Activated CD4-positive, alpha-beta T cell treated with anti-CD3 and anti-CD28 coated beads for 36 hours (primary cell): Measurements from ENCODE around the gene PIAS2. TPM values are rescaled to one million over a fixed set of nuclear protein-coding genes. Genes with fewer than 3 reads are reported as not detected.
A peak's percentile ranks its signal among the peaks of the same experiment; 100 is the strongest.

Source experiments
- ATAC-seq: fragments of 200-7000 bp; cut with Tn5 transposase; one replicate; pipeline ENCODE4 v1.10.0; 2021; ENCODE audit warnings: mild to moderate bottlenecking, moderate library complexity
- CTCF ChIA-PET: fragments of 350-600 bp; sonication (Branson Sonifier 250); formaldehyde crosslinking; loops from one replicate; lab custom pipeline; 2021; ENCODE audit warnings: antibody characterized with exemption; lab: Charles Lee
- POLR2A ChIA-PET: fragments of 350-600 bp; sonication (Branson Sonifier 250); formaldehyde crosslinking; loops from one replicate; lab custom pipeline; 2021; ENCODE audit warnings: antibody characterized with exemption, inconsistent platforms; lab: Charles Lee
- DNase-seq: peaks from one replicate; pipeline ENCODE4 v3.0.0-alpha.2; 2020
- H3K27ac Mint-ChIP-seq: one replicate; pipeline ENCODE4 v1.8.0; 2021; ENCODE audit warnings: mixed read lengths
- H3K27me3 Mint-ChIP-seq: one replicate; pipeline ENCODE4 v1.8.0; 2021; ENCODE audit warnings: mixed read lengths
- H3K36me3 Mint-ChIP-seq: one replicate; pipeline ENCODE4 v1.8.0; 2021; ENCODE audit warnings: low read depth, mixed read lengths
- H3K4me1 Mint-ChIP-seq: one replicate; pipeline ENCODE4 v1.8.0; 2021; ENCODE audit warnings: mixed read lengths
- H3K4me3 Mint-ChIP-seq: one replicate; pipeline ENCODE4 v1.8.0; 2021; ENCODE audit warnings: mild to moderate bottlenecking, moderate library complexity, mixed read lengths
- H3K9me3 Mint-ChIP-seq: one replicate; pipeline ENCODE4 v1.8.0; 2021; ENCODE audit warnings: low read depth, mixed read lengths
- intact Hi-C, 2 experiments: fragments of 100-400 bp; cut with DNase I in 1 of 2; cut with micrococcal nuclease in 1 of 2; formaldehyde crosslinking; loops; one replicate each; pipeline versions ENCODE4 v1.14.2 to v1.15.1; 2022 to 2024; cut with DNase I, micrococcal nuclease
- total RNA-seq, 2 experiments: library from RNA; stranded (reverse); gene quantifications; one replicate each; pipeline ENCODE4 v1.2.3, GENCODE V29; 2021

Gene PIAS2
- total RNA-seq, 2 experiments from 2014 or later = 27.1 to 28.2 TPM

- Mint-ChIP-seq H3K4me1 (peaks cover 9% of the 10 kb centered on the region), H3K27ac (no peak overlapping the region), H3K36me3 (peaks cover 30% of the 10 kb centered on the region), H3K9me3 (no peaks in the 10 kb centered on the region), H3K27me3 (no peaks in the 10 kb centered on the region), H3K4me3 (no peak overlapping the region)
- POLR2A ChIA-PET = no interaction called here
- CTCF ChIA-PET = no interaction called here
- DNase-seq (no peak), ATAC-seq (no peak)
- intact Hi-C loops = no loop called here
Observed at GRCh38 chr18:46899274-46899948, 17.9 kb downstream of the PIAS2 start.

GRCh38 chr18:46894124-46894523, 23.2 kb downstream of the PIAS2 start:
- intact Hi-C loops = no loop called here
- peaks cover 38% of the 10 kb centered on the region for H3K4me1 Mint-ChIP-seq
- peaks cover 14% of the 10 kb centered on the region for H3K9me3 Mint-ChIP-seq
- H3K4me3 Mint-ChIP-seq = no peak overlapping the region
- ATAC-seq (no peak), DNase-seq (peak; percentile 21)
- H3K27ac Mint-ChIP-seq = no peak overlapping the region
- ChIA-PET POLR2A (no interaction called here), CTCF (no interaction called here)
- H3K27me3 Mint-ChIP-seq = no peaks in the 10 kb centered on the region
- H3K36me3 Mint-ChIP-seq = peaks cover 38% of the 10 kb centered on the region

DNA sequence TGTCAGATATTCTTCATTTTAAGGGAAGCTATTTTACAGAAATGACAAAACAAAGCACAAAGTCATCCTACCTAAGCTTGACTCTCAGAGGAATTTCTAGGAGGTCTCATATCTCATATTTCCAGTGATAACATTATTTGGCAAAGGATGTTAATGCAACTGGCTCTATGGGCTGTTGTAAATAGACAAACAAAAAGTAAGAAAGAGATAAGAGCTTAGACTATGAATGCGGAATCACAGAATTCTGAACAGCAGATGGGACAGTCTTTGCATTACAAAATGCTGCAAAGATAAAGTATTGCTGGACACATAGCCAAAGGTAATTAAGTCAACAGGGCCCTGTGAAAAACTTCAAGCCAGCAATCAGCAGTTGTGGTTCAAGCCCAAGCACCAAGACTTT, 23.9 kb downstream of the PIAS2 start:
- ATAC-seq (no peak), DNase-seq (no peak)
- peaks cover 44% of the 10 kb centered on the region for H3K36me3 Mint-ChIP-seq
- peaks cover 38% of the 10 kb centered on the region for H3K4me1 Mint-ChIP-seq
- H3K4me3 Mint-ChIP-seq = no peak overlapping the region
- H3K27me3 Mint-ChIP-seq = no peaks in the 10 kb centered on the region
- CTCF ChIA-PET = interaction anchor here (0.7 kb wide), 1 partner anchor 57 kb away, joined by 3 read pairs; no protein-coding TSS in a partner anchor
- intact Hi-C loops = no loop called here
- POLR2A ChIA-PET = interaction anchor here (0.6 kb wide), 1 partner anchor 1079 kb away, joined by 3 read pairs; no protein-coding TSS in a partner anchor
- peaks cover 20% of the 10 kb centered on the region for H3K9me3 Mint-ChIP-seq
- H3K27ac Mint-ChIP-seq = no peak overlapping the region

- H3K9me3 Mint-ChIP-seq = peaks cover 22% of the 10 kb centered on the region
Observed at GRCh38 chr18:46892842-46893241, 24.5 kb downstream of the PIAS2 start.

GRCh38 chr18:46891742-46892214, 25.5 kb downstream of the PIAS2 start:
- peaks cover 23% of the 10 kb centered on the region for H3K9me3 Mint-ChIP-seq
- peak; percentile 32 for DNase-seq
- no peaks in the 10 kb centered on the region for H3K27me3 Mint-ChIP-seq
- ChIA-PET POLR2A (no interaction called here), CTCF (no interaction called here)
- H3K4me3 Mint-ChIP-seq = no peak overlapping the region
- intact Hi-C loops = no loop called here
- H3K4me1 Mint-ChIP-seq = peaks cover 36% of the 10 kb centered on the region
- peak overlapping the region; percentile 2 for H3K27ac Mint-ChIP-seq
- peak; percentile 90 for ATAC-seq
- H3K36me3 Mint-ChIP-seq = peaks cover 51% of the 10 kb centered on the region

More at GRCh38 chr18:46892842-46893241, 24.5 kb downstream of the PIAS2 start:
- Mint-ChIP-seq H3K4me3 (no peak overlapping the region), H3K4me1 (peaks cover 38% of the 10 kb centered on the region), H3K27ac (peak overlapping the region; percentile 4), H3K27me3 (no peaks in the 10 kb centered on the region), H3K36me3 (peaks cover 48% of the 10 kb centered on the region)
- intact Hi-C loops = no loop called here
- ChIA-PET CTCF (interaction anchor here (0.7 kb wide), 1 partner anchor 58 kb away, joined by 3 read pairs; no protein-coding TSS in a partner anchor), POLR2A (interaction anchor here (0.6 kb wide), 1 partner anchor 1079 kb away, joined by 3 read pairs; no protein-coding TSS in a partner anchor)
- ATAC-seq (no peak), DNase-seq (no peak)

DNA sequence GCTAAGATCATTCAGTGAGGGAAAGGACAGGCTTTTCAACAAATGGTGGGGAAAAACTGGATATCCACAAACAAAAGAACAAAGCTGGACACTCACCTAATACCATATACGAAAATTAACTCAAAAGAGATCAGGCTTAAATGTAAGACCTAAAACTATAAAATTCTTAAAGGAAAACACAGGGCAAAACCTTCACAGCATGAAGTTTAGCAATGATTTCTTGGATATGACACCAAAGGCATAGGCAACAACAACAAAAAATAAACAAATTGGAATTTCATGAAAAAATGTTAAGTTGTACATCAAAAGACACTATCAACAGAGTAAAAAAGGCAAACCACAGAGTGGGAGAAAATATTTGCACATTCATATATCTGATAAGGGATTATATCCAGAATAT, 28.3 kb downstream of the PIAS2 start:
- ChIA-PET POLR2A (no interaction called here), CTCF (no interaction called here)
- no peak overlapping the region for H3K4me3 Mint-ChIP-seq
- intact Hi-C loops = no loop called here
- no peak for DNase-seq
- H3K4me1 Mint-ChIP-seq = peaks cover 31% of the 10 kb centered on the region
- peaks cover 45% of the 10 kb centered on the region for H3K36me3 Mint-ChIP-seq
- no peaks in the 10 kb centered on the region for H3K27me3 Mint-ChIP-seq
- no peak for ATAC-seq
- H3K9me3 Mint-ChIP-seq = peaks cover 23% of the 10 kb centered on the region
- H3K27ac Mint-ChIP-seq = no peak overlapping the region

DNA sequence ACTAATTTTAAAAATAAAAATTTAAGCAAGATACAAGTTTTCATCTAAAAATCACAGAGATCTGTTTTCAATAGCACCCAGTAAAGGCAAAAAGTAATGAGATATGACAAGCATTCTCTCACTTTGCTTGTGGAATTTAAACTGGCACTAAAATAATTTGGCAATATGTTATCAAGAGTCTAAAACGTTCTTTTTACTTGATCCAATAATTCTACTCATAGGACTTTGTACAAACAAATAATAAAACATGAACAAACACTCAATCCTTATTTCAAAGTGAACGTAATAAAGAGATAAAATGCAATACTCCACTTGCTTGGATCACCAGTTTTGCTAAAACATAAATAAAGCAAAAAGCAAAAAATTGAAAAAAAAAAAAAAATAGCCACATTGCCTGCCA, 30.4 kb downstream of the PIAS2 start:
- H3K4me1 Mint-ChIP-seq = peaks cover 13% of the 10 kb centered on the region
- POLR2A ChIA-PET = no interaction called here
- H3K27me3 Mint-ChIP-seq = no peaks in the 10 kb centered on the region
- ATAC-seq (no peak), DNase-seq (no peak)
- no peak overlapping the region for H3K27ac Mint-ChIP-seq
- H3K36me3 Mint-ChIP-seq = peaks cover 41% of the 10 kb centered on the region
- no peak overlapping the region for H3K4me3 Mint-ChIP-seq
- intact Hi-C loops = no loop called here
- peaks cover 23% of the 10 kb centered on the region for H3K9me3 Mint-ChIP-seq
- CTCF ChIA-PET = no interaction called here

- ChIA-PET POLR2A (no interaction called here), CTCF (no interaction called here)
- Mint-ChIP-seq H3K36me3 (peaks cover 33% of the 10 kb centered on the region), H3K27ac (no peak overlapping the region), H3K4me1 (peaks cover 2% of the 10 kb centered on the region), H3K9me3 (peaks cover 14% of the 10 kb centered on the region), H3K27me3 (no peaks in the 10 kb centered on the region), H3K4me3 (no peak overlapping the region)
- intact Hi-C loops = no loop called here
- no peak for ATAC-seq
- no peak for DNase-seq
Observed at GRCh38 chr18:46883180-46883579, 34.1 kb downstream of the PIAS2 start.

- POLR2A ChIA-PET = no interaction called here
- no peak for ATAC-seq
- H3K27me3 Mint-ChIP-seq = no peaks in the 10 kb centered on the region
- no peak overlapping the region for H3K27ac Mint-ChIP-seq
- H3K4me3 Mint-ChIP-seq = no peak overlapping the region
- intact Hi-C loops = no loop called here
- H3K36me3 Mint-ChIP-seq = peaks cover 72% of the 10 kb centered on the region
- H3K9me3 Mint-ChIP-seq = peaks cover 33% of the 10 kb centered on the region
- CTCF ChIA-PET = no interaction called here
- H3K4me1 Mint-ChIP-seq = peaks cover 16% of the 10 kb centered on the region
- no peak for DNase-seq
Observed at GRCh38 chr18:46877329-46877987, 39.8 kb downstream of the PIAS2 start.

DNA sequence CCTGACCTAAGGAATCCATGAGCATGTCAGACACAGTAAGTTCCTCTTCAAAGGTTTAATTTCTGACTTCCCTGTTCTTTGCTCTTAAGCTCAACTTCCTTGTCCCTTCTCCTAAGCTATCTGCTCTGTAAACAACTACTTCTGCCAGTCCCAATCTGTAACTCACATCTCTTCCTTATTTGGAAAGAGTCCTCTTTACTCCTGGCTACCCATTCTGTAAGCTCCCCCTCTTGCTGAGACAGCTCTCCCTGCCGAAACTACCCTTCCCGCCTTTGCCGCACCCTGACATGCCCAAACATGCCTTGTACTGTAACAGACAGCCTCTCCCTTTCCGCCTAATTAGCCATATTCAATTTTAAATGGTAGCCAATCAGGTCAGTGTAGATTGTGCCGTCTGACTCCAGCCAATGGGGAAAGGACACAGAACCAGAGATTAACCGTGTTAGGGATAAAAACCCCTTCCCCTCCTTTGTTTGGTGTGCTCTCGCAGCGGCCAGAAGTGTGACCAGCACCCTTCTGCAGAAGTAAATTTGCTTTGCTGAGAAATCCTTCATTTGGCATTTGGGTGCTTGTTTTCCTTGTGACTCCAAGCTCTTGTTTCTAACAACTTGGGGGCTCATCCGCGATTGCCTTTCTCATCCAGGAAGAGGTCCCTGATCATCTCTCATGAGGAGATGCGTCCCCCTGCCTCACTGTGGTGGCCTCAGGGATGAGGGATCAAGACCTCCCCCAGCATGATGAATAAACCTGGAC, 49.0 kb downstream of the PIAS2 start:
- H3K4me3 Mint-ChIP-seq = no peak overlapping the region
- DNase-seq = no peak
- POLR2A ChIA-PET = no interaction called here
- CTCF ChIA-PET = interaction anchor here (0.6 to 0.7 kb wide), 2 partner anchors 16 to 695 kb away, joined by 3 read pairs; no protein-coding TSS in a partner anchor
- H3K36me3 Mint-ChIP-seq = peaks cover 64% of the 10 kb centered on the region
- intact Hi-C loops = no loop called here
- no peak for ATAC-seq
- no peak overlapping the region for H3K27ac Mint-ChIP-seq
- H3K4me1 Mint-ChIP-seq = peaks cover 7% of the 10 kb centered on the region
- H3K9me3 Mint-ChIP-seq = peaks cover 28% of the 10 kb centered on the region
- H3K27me3 Mint-ChIP-seq = no peaks in the 10 kb centered on the region

- no peak overlapping the region for H3K4me3 Mint-ChIP-seq
- peaks cover 28% of the 10 kb centered on the region for H3K9me3 Mint-ChIP-seq
Observed at GRCh38 chr18:46867367-46868143, 49.8 kb downstream of the PIAS2 start.

More at GRCh38 chr18:46867367-46868143, 49.8 kb downstream of the PIAS2 start:
- intact Hi-C loops = no loop called here
- Mint-ChIP-seq H3K27ac (no peak overlapping the region), H3K27me3 (no peaks in the 10 kb centered on the region), H3K4me1 (peaks cover 5% of the 10 kb centered on the region), H3K36me3 (peaks cover 58% of the 10 kb centered on the region)
- ChIA-PET POLR2A (no interaction called here), CTCF (no interaction called here)
- ATAC-seq (no peak), DNase-seq (no peak)
